GM18951 (cell line): Measurements from ENCODE around the gene PA2G4.
"Not testable (repeated sequence)": the region's sequence is repeated elsewhere in the genome, so short reads cannot be mapped to it uniquely, and the experiment has no call there.

Experiments
- POLR2A ChIP-seq: IDR thresholded peaks from 4 replicates; pipeline ENCODE4 v1.6.1; 2011; ENCODE audit warnings: mild to moderate bottlenecking; ENCODE audit not compliant: insufficient read length, insufficient read depth; ENCODE audit errors: extremely low read depth
- in situ Hi-C: fragments of 300-500 bp; cut with MboI; formaldehyde crosslinking; loops from one replicate; pipeline ENCODE4 v1.12.0; 2022; ENCODE audit warnings: low sequenced_read_pairs, mixed read lengths, inconsistent platforms; ENCODE audit not compliant: unreplicated experiment

PA2G4 gene

DNA sequence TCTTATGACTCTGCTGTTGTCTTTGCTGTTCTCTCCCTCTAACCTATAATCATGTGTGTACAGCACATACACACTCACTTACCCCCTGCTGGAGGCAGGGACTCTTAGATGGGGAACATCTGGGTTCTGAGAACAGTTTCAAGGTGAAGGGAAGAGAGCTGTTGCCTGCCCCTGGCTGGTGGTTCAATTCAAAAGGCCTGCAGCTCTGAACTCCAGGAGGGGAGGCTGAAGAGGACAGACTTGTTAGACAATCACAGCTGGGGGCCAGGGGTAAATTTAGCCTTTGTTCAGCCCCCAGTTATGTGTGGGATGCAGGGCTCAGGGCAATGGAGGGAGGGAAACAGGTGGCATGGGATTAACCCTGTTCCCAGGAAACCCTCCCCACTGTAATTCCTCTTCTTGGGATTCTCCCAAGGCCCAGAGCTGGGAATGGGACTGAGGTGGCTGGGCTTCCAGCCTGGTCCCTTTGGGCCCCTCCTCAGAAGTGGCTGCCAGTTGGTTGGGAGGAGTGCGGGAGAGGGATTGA lies 50.0 kb downstream of the PA2G4 start:
- in situ Hi-C loops: no loop called here
- TF ChIP-seq POLR2A: no peak

DNA sequence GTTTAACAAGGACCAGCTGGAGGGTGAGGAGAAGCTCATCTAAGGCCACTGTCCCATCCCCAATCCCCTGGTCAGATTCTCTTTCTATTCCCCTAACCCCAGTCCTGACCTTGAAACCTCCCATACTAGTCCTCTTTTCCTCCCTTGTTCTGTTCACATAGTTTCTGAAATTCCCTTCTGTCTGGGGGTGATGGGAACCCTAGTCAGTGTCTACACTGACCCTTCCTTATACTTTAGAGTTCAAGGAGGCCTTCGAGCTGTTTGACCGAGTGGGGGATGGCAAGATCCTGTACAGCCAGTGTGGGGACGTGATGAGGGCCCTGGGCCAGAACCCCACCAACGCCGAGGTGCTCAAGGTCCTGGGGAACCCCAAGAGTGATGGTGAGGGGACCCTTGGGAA lies 50.5 kb downstream of the PA2G4 start:
- in situ Hi-C loops: no loop called here
- no peak for TF ChIP-seq POLR2A

DNA sequence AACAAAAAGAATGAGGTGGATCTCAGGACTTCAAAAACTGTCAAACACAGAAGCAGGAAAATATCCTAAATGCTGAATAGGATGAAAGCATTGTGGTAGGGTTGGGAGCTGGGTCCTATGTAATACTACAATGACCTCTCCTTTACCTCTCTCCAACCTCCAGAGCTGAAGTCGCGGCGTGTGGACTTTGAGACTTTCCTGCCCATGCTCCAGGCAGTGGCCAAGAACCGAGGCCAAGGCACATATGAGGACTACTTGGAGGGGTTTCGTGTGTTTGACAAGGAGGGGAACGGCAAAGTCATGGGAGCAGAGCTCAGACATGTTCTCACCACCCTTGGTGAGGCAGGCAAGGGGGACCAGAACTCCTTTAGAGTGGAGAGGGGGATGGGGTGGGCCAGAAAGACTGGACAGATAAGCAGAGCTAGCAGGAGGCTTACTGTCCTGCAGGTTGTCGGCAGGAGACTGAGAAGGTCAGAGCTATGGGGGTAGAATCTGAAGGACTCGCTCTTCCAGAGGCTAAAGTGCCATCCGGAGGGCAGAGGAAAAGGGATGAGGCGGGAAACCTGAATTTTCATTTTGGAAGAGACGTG lies 51.0 kb downstream of the PA2G4 start:
- TF ChIP-seq POLR2A: no peak
- in situ Hi-C loops: no loop called here

DNA sequence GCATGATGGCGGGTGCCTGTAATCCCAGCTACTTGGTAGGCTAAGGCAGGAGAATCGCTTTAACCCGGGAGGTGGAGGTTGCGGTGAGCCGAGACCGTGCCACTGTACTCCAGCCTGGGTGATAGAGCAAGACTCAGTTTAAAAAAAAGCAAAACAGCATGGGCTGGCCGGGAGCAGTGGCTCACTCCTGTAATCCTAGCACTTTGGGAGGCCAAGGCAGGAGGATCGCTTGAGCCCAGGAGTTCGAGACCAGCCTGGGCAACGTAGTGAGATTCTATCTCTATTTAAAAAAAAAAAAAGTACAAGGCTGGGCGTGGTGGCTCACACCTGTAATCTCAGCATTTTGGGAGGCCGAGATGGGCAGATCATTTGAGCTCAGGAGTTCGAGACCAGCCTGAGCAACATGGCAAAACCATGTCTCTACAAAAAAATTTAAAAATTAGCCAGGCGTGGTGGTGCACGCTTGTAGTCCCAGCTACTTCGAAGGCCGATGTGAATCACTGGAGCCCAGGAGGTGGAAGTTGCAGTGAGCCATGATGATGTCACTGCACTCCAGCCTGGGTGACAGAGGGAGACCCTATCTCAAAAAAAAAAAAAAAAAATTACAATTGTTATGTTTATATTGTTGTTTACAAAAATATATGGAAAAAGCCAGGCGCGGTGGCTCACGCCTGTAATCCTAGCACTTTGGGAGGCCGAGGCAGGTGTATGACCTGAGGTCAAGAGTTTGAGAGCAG lies 52.3 kb downstream of the PA2G4 start:
- in situ Hi-C loops: not testable (repeated sequence)

DNA sequence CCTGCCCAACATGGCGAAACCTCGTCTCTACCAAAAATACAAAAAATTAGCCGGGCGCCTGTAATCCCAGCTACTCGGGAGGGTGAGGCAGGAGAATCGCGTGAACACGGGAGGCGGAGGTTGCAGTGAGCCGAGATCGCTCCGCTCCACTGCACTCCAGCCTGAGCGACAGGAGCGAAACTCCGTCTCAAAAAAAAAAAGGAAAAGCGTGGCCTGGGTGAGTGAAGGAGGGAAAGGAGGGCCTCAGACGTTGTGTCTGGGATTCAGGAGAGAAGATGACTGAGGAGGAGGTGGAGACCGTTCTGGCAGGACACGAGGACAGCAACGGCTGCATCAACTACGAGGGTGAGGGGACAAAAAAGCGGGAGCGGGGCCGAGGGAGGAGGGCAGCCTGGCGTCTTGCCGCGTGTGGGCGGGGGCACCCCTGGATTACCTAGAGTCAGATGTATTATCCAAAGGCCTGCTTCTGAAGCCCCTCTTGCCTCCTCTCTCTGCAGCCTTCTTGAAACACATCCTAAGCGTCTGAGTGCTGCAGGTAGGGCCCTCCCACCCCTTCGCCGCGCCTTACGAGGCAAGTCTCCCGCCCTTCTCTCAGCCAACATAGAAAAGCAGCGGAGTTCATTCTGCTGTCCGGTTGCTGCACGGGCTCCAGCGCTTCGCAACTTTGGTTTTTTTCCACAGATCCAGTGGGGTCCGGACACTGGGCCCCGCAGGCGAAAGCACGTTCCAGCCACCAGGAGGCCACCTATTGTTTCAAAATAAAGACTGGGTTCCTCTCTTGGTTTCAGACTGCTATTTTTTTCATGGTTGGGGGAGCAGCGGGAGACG lies 53.1 kb downstream of the PA2G4 start:
- in situ Hi-C loops: no loop called here
- peak; percentile 36 for TF ChIP-seq POLR2A

DNA sequence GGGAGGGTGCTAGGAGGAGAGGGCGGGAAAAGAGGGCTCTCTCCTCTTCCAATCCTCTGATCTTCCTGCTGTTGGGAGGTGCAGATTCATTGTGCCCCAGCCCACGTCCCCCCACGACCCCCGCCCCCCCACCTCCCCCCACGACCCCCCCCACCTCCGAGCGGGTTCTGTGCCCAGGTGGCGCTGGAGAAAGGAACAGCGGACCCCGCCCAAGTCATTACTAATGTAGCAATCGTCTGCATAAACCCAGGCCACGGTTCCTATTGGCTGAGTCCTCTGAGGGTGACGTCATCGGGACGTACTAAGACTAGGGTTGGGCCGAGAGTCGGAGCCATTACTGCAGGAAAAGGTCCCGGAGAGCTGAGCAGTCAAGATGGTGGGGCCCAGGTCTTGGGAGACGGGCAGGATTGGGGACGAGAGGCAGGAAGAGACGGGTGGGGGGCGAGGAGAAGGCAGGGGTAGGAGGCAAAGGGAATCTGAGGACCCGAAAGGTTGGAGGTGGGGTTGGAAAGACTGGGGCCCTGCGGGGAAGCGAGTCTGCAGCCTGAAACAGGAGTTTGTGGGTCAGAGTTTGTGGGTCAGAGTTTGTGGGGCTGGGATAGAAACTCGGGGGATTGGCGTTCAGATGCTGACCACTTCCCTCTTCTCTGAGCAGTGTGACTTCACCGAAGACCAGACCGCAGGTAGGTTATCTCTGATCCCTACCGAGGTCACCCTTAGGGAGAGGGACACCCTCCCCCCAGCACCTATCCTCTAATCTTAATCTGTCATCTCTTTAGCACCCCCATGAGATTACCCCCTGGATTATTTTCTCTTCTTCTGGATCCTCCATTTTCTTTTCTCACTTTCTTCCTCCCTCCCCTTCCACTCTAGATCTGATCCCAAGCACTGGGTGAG lies 53.9 kb downstream of the PA2G4 start, which contains the start of gene MYL6:
MYL6 (plus strand) TSS at position 331 of the 897 bp plus-strand sequence; CDS start at position 374, 43 bp downstream.
- in situ Hi-C loops: no loop called here
- TF ChIP-seq POLR2A: peak; percentile 98

DNA sequence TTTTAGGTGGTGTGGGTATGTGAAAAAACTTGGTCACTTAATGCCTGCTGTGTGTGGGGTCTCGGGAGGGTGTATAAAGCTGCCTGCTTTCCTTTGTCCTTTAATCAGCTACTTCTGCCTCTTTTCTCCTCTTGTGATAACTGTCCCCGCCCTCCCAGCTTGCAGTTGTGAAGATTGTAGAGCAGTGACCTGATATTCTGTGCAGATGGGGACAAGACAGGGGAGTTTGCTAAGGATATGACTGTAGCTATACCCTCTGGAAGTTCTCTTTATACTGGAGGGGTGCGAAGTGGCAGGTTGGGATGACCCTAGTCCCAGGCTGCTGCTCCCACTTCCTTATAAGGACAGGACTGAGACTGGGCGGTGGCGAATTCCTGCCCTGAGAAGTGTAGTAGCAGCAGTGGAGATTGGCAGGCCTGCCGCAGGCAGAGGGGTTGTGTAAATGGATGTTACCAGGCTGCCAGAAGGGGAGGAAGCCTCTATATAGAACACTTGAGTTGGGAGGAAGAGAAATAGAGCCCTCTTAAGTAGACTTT lies 54.6 kb downstream of the PA2G4 start:
- no peak for TF ChIP-seq POLR2A
- in situ Hi-C loops: no loop called here

DNA sequence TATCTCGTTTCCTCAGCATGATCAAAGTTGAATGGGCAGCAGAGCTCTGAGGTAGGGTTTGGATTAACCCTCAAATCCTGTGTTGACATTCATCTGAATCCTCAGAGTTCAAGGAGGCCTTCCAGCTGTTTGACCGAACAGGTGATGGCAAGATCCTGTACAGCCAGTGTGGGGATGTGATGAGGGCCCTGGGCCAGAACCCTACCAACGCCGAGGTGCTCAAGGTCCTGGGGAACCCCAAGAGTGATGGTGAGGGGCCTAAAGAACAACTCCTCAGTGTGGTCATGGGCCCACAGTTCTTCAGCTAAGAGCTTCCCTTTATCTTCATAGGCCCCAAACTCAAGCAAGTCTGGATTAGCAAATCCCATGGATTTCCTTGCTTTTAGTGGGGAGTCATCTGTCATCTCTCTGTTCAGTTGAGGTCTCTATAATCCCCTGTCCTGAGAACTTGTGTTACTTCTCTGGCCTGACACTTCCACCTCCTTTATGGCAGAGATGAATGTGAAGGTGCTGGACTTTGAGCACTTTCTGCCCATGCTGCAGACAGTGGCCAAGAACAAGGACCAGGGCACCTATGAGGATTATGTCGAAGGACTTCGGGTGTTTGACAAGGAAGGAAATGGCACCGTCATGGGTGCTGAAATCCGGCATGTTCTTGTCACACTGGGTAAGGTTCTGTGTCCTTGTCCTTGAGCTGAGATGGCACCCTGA lies 55.3 kb downstream of the PA2G4 start:
- in situ Hi-C loops: no loop called here
- no peak for TF ChIP-seq POLR2A

DNA sequence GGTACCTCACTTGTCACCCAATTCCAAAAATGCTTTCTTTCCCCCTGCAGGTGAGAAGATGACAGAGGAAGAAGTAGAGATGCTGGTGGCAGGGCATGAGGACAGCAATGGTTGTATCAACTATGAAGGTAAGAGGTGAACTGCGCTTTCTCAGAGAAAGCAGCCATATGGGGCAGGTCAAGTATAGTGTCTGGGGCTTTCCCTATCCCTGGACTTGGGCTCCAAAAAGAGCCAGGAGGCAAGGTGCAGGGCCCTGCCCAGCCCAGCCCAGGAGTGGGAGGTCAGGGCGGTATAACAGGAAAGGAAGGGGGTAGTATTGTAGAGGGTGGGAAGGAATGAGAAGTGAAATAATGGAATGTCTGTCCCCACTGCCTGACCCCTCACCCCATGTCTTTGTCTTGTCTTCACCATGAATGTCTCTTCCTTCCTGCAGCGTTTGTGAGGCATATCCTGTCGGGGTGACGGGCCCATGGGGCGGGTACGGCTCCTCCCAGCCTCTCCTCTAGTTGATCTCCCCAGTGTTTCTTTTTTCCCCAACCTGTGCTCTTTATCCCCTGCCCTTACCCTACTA lies 55.9 kb downstream of the PA2G4 start:
- no peak for TF ChIP-seq POLR2A
- in situ Hi-C loops: no loop called here

DNA sequence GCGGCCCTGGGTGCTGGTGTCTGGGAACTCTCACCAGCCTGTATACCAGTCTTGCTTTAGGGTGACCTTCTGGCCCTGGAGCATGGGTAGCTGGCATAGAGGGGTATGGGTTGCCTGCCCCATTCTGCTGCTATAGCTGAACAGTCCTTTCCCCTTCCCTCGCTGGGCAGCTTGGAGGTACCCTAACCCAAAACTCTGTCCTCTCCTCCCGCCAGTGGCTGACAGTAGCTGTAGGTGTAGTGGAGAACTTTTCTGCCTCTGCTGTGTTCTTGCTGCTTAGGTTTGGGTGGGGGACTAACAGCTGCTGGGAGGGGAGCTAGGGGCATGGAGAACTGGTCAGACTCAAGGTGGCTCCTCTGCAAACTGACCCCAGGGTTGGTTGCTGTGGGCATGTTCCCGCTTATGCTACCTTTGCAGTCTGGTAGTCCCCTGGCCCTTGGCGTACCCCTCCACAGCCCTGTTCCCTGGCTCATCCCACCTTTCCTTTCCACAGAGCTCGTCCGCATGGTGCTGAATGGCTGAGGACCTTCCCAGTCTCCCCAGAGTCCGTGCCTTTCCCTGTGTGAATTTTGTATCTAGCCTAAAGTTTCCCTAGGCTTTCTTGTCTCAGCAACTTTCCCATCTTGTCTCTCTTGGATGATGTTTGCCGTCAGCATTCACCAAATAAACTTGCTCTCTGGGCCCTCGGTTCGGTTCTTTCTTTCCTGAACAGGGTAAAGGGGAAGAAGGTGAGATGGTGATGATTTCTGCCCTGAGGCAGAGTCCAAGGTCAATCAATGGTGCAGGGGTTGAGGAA lies 56.7 kb downstream of the PA2G4 start:
- in situ Hi-C loops: no loop called here

More for the DNA sequence above, 56.7 kb downstream of the PA2G4 start:
- TF ChIP-seq POLR2A: no peak
